Neural cell (in vitro differentiated cells): ENCODE results near the gene TGOLN2.

Experiments
- EP300 ChIP-seq: fragments of 450-650 bp; conservative IDR thresholded peaks from 2 replicates; pipeline ENCODE4 v1.6.1; 2014; ENCODE audit warnings: antibody characterized with exemption, mild to moderate bottlenecking, moderate library complexity; ENCODE audit not compliant: poor library complexity, severe bottlenecking
- EZH2 ChIP-seq: fragments of 200-600, 300-800 bp; shearing (Covaris generic), sonication (generic); IDR thresholded peaks from 2 replicates; pipeline ENCODE4 v1.6.1; 2014; ENCODE audit warnings: antibody characterized with exemption, low read length, borderline replicate concordance, mild to moderate bottlenecking; ENCODE audit not compliant: insufficient read depth, poor library complexity, severe bottlenecking
- MXI1 ChIP-seq: fragments of 450-650 bp; conservative IDR thresholded peaks from 2 replicates; pipeline ENCODE4 v1.6.1; 2014; ENCODE audit warnings: antibody characterized with exemption, mild to moderate bottlenecking; ENCODE audit not compliant: poor library complexity, severe bottlenecking
- POLR2AphosphoS5 ChIP-seq: IDR thresholded peaks from 2 replicates; pipeline ENCODE4 v1.6.1; 2012
- TF ChIP-seq, protein P1 (sequence below): fragments of 450-650 bp; IDR thresholded peaks from 2 replicates; pipeline ENCODE4 v1.5.1; 2014; ENCODE audit warnings: antibody characterized with exemption, mild to moderate bottlenecking, moderate library complexity; ENCODE audit not compliant: poor library complexity, severe bottlenecking

DNA sequence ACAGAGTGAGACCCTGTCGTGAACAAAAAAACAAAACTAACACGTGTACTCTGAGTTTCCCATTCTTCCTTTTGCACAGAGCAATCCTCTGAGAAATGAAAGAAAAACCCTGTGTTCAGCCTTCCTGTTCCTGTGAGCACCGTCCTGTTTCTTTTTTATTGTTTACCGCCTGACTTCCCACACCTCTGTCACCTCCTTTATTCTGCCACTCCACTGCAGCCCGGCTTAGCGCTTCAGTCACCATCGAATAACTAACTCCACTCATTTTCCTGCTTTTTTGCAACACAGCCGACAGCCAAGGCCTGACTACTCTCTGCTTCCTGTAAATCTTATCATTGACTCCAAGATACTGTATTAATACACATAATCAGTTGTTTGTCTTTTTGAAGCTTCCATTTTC is 40.9 kb downstream of the TGOLN2 start:
- TF ChIP-seq, protein P1, sequence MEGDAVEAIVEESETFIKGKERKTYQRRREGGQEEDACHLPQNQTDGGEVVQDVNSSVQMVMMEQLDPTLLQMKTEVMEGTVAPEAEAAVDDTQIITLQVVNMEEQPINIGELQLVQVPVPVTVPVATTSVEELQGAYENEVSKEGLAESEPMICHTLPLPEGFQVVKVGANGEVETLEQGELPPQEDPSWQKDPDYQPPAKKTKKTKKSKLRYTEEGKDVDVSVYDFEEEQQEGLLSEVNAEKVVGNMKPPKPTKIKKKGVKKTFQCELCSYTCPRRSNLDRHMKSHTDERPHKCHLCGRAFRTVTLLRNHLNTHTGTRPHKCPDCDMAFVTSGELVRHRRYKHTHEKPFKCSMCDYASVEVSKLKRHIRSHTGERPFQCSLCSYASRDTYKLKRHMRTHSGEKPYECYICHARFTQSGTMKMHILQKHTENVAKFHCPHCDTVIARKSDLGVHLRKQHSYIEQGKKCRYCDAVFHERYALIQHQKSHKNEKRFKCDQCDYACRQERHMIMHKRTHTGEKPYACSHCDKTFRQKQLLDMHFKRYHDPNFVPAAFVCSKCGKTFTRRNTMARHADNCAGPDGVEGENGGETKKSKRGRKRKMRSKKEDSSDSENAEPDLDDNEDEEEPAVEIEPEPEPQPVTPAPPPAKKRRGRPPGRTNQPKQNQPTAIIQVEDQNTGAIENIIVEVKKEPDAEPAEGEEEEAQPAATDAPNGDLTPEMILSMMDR: no peak
- TF ChIP-seq EZH2: no peak
- no peak for TF ChIP-seq POLR2AphosphoS5
- TF ChIP-seq EP300: no peak
- TF ChIP-seq MXI1: no peak
